22Rv1 (cell line): ENCODE data around the gene UXS1.

Experiments used
- ZFX ChIP-seq: fragments of 450-650 bp; IDR thresholded peaks from 2 replicates; pipeline ENCODE4 v1.6.1; 2017; ENCODE audit warnings: antibody characterized with exemption, borderline replicate concordance
- TF ChIP-seq, protein P1 (sequence below): fragments of 450-650 bp; IDR thresholded peaks from 2 replicates; pipeline ENCODE4 v1.5.1; 2017; ENCODE audit warnings: mild to moderate bottlenecking

DNA sequence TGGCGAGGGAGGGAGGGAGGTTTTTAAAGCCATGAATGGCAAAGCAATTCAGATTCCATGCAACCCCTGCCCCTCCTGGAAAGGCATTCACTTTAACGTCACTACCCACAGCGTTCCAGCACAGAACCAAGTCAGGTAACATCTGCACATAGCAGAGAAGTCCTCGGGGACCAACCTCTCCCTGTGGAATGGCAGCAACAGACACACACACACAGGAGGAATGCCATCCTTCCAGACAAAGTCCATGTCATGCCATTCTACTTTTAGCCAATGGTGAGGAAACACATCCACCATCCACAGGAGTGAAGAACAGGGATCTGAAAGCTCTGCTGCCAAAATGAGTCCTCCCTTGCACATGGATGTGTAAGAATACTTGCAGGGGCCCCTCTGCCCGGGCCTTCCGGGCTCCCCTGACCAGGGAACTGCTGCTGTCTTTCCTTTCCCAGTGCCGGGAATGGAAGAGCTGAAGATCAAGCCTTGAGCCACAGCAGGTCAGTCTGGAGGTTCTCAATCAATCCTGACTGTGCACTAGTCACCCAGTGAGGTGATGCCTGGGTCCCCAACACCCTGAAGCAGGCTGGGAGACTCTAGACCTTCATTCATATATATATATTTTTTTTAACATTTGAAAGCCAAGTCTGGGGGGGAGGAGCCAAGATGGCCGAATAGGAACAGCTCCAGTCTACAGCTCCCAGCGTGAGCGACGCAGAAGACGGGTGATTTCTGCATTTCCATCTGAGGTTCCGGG, 63.7 kb downstream of the UXS1 start:
- TF ChIP-seq, protein P1, sequence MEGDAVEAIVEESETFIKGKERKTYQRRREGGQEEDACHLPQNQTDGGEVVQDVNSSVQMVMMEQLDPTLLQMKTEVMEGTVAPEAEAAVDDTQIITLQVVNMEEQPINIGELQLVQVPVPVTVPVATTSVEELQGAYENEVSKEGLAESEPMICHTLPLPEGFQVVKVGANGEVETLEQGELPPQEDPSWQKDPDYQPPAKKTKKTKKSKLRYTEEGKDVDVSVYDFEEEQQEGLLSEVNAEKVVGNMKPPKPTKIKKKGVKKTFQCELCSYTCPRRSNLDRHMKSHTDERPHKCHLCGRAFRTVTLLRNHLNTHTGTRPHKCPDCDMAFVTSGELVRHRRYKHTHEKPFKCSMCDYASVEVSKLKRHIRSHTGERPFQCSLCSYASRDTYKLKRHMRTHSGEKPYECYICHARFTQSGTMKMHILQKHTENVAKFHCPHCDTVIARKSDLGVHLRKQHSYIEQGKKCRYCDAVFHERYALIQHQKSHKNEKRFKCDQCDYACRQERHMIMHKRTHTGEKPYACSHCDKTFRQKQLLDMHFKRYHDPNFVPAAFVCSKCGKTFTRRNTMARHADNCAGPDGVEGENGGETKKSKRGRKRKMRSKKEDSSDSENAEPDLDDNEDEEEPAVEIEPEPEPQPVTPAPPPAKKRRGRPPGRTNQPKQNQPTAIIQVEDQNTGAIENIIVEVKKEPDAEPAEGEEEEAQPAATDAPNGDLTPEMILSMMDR, result no peak
- TF ChIP-seq ZFX, result no peak
